Body of pancreas (tissue), 4 donors: ENCODE measurements around the gene SELENOO. TPM values are rescaled to one million over a fixed set of nuclear protein-coding genes. Genes with fewer than 3 reads are reported as not detected.

Experiments used
- ATAC-seq: fragments of 150-250 bp; one replicate; pipeline ENCODE4 v1.9.1; 2016
- DNase-seq, 4 donors: peaks; one replicate each; pipeline ENCODE4 v3.0.0-alpha.2; 2019
- H3K27ac ChIP-seq, 4 donors: fragments of 200-600 bp; sonication (generic); 1 replicate in 3 of 4; 2 replicates in 1 of 4; pipeline versions ENCODE4 v1.5.1 to v1.6.1; 2016 to 2019; ENCODE audit warnings: mild to moderate bottlenecking in 1 of 4, mixed read lengths in 1 of 4, moderate library complexity in 1 of 4
- H3K27me3 ChIP-seq, 2 donors: fragments of 200-600 bp; sonication (generic); one replicate each; pipeline ENCODE4 v1.6.0; 2016; ENCODE audit warnings: mild to moderate bottlenecking in 1 of 2
- H3K36me3 ChIP-seq, 2 donors: fragments of 200-600 bp; sonication (generic); replicated peaks in 1 of 2; 2 replicates each; pipeline ENCODE4 v1.5.1; 2016; ENCODE audit warnings: low read depth in 2 of 2; ENCODE audit not compliant: insufficient read depth in 1 of 2
- H3K4me1 ChIP-seq: fragments of 200-600 bp; sonication (generic); one replicate; pipeline ENCODE4 v1.6.0; 2016
- H3K4me3 ChIP-seq, 2 donors: fragments of 200-600 bp; sonication (generic); 1 replicate in 1 of 2; 2 replicates in 1 of 2; pipeline ENCODE4 v1.5.1; 2016 to 2019
- H3K9me3 ChIP-seq, 3 donors: fragments of 200-600 bp; sonication (generic); 1 replicate in 2 of 3; 2 replicates in 1 of 3; pipeline ENCODE4 v1.5.1; 2016
- POLR2A ChIP-seq, 3 donors: fragments of 450-650 bp; IDR thresholded peaks; one replicate each; pipeline ENCODE4 v1.6.1; 2016; ENCODE audit warnings: antibody characterized with exemption in 3 of 3, mild to moderate bottlenecking in 2 of 3
- WGBS, 2 donors: methylation state at CpG; one replicate each; pipeline ENCODE4 v1.1.5; 2017; 5-methylcytosine and 5-hydroxymethylcytosine counted together
- intact Hi-C: fragments of 100-400 bp; cut with DNase I; formaldehyde crosslinking; loops from one replicate; pipeline ENCODE4 v1.15.1; 2023
- total RNA-seq, 2 donors: library from RNA; depleted of rRNA; stranded (reverse); fragments of >200 nt; gene quantifications; one replicate each; pipeline ENCODE4 v1.1.0, GENCODE V29; 2016
- TF ChIP-seq, protein P1 (sequence below), 7 experiments: fragments of 450-650 bp in 4 of 7; fragments of 200-600 bp in 3 of 7; sonication (generic) in 3 of 7; IDR thresholded peaks; one replicate each; pipeline ENCODE4 v1.5.1; 2016 to 2019; ENCODE audit warnings: antibody characterized with exemption in 7 of 7

The SELENOO gene
- total RNA-seq, 2 donors from 2014 or later: 23.6 to 57.4 TPM

DNA sequence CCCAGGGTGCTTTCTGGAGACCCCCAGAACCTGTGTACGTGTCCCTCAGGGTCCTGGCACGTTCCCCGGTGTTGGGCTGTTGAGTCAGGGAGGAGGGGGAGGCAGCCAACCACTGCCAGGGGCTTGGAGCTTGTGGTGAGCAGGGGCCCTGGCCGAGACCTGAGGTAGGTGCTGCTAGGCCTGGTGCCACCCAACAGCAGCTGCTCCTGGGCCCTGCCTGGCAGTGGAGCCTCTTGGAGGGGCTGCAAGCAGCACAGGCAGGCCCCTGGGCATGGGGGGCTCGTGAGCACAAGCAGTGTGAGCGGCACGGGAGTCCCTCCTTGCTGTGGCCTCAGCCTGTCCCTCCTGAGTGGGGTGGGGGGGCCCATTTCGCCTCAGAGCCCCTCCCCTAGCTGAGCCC lies 7.2 kb upstream of the SELENOO start:
- peaks cover 0 to 6% of the 10 kb centered on the region in 2 donors for H3K36me3 ChIP-seq
- intact Hi-C loops: no loop called here
- no peak for DNase-seq

GRCh38 chr22:50194037-50194805 lies 6.6 kb upstream of the SELENOO start:
- ATAC-seq (no peak), DNase-seq (peak in 3 of 4 donors; percentile 61 to 79 (median 62))
- intact Hi-C loops: no loop called here
- Histone ChIP-seq H3K4me1 (peaks cover 51% of the 10 kb centered on the region), H3K9me3 (no peaks in the 10 kb centered on the region), H3K36me3 (peaks cover 0 to 6% of the 10 kb centered on the region in 2 donors), H3K27me3 (no peaks in the 10 kb centered on the region), H3K4me3 (no peak overlapping the region), H3K27ac (peak overlapping the region in 3 of 4 donors; percentile 30 to 87 (median 52))
- TF ChIP-seq POLR2A (IDR thresholded peaks at IDR 0.05): peak in 1 of 3 donors; percentile 21
- TF ChIP-seq, protein P1, sequence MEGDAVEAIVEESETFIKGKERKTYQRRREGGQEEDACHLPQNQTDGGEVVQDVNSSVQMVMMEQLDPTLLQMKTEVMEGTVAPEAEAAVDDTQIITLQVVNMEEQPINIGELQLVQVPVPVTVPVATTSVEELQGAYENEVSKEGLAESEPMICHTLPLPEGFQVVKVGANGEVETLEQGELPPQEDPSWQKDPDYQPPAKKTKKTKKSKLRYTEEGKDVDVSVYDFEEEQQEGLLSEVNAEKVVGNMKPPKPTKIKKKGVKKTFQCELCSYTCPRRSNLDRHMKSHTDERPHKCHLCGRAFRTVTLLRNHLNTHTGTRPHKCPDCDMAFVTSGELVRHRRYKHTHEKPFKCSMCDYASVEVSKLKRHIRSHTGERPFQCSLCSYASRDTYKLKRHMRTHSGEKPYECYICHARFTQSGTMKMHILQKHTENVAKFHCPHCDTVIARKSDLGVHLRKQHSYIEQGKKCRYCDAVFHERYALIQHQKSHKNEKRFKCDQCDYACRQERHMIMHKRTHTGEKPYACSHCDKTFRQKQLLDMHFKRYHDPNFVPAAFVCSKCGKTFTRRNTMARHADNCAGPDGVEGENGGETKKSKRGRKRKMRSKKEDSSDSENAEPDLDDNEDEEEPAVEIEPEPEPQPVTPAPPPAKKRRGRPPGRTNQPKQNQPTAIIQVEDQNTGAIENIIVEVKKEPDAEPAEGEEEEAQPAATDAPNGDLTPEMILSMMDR (IDR thresholded peaks at IDR 0.05): no peak
- 74 to 81% methylated on average over 13 to 43 of the region's 44 CpGs for WGBS, 2 donors

More for the DNA sequence above, 7.2 kb upstream of the SELENOO start:
- Histone ChIP-seq H3K27ac (peak overlapping the region in 3 of 4 donors; percentile 30 to 87 (median 52)), H3K4me1 (peaks cover 57% of the 10 kb centered on the region), H3K9me3 (no peaks in the 10 kb centered on the region), H3K4me3 (no peak overlapping the region), H3K27me3 (no peaks in the 10 kb centered on the region)
- no peak for ATAC-seq
- WGBS, 2 donors: 60 to 71% methylated on average over 1 to 6 of the region's 8 CpGs
- TF ChIP-seq POLR2A (IDR thresholded peaks at IDR 0.05): no peak
- TF ChIP-seq, protein P1 (IDR thresholded peaks at IDR 0.05): no peak

DNA sequence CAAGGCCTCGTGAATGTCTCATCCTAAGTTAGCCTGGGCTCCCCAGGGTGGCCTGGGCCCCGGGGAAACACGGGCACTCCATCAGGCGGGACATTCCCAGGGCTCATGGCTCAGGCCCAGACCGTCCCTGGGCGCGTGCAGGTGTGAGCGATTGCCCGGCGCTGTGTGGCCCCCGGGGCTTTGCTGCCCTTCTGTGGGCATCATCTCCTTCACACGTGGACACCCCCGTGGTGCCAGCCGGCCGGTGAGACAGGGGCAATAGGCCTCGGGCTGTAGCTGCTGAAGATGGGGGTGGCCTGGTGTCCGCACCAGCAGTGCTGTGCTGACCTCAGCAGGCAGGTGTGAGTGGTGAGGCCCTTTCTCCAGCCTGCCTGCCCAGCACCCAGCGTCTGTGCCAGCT lies 4.6 kb upstream of the SELENOO start:
- Histone ChIP-seq H3K4me1 (peaks cover 40% of the 10 kb centered on the region), H3K36me3 (peaks cover 0 to 6% of the 10 kb centered on the region in 2 donors), H3K27me3 (no peaks in the 10 kb centered on the region), H3K4me3 (no peak overlapping the region), H3K27ac (no peak overlapping the region), H3K9me3 (no peaks in the 10 kb centered on the region)
- TF ChIP-seq POLR2A (IDR thresholded peaks at IDR 0.05): no peak
- TF ChIP-seq, protein P1 (IDR thresholded peaks at IDR 0.05): no peak
- no peak for ATAC-seq
- no peak for DNase-seq
- WGBS, 2 donors: 85% methylated on average over 18 of the region's 18 CpGs; no CpG with 5 or more reads in 1 of the 2 donors
- intact Hi-C loops: no loop called here

DNA sequence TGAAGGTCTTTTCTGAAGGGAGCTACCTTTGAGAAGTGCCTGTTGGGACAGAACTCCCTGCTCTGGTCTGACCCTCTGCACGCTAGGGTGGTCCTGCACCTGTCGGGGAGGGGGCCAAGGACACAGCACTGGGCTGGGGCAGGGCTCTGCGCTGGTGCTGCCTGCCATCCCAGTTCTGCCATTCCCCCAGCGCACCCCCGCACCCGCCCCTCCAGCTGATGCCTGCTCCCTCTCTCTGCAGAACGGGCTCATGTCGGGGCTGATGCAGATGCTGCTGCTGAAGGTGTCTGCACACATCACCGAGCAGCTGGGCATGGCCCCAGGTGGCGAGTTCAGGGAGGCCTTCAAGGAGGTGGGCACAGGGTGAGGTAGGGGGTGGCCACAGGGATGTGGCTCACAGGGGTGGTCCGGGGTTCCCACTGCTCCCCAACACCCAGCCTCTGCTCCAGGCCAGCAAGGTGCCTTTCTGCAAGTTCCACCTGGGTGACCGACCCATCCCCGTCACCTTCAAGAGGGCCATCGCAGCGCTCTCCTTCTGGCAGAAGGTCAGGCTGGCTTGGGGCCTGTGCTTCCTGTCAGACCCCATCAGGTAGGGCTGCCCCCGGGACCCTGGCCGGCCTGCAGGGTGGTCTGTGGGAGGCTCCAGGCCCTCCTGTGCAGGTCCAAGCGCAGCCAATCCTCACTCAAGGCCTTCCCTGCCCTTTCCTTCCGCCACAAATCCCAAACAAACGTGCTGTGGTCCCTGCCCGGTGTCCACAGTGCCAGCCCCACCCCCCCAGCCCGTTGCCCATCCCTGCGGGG lies 3.6 kb upstream of the SELENOO start:
- WGBS, 2 donors: 85 to 86% methylated on average over 15 to 23 of the region's 23 CpGs
- no peak for TF ChIP-seq POLR2A (IDR thresholded peaks at IDR 0.05)
- TF ChIP-seq, protein P1 (IDR thresholded peaks at IDR 0.05): no peak
- DNase-seq: peak in 1 of 4 donors; percentile 13

More for the DNA sequence above, 3.6 kb upstream of the SELENOO start:
- Histone ChIP-seq H3K4me3 (no peak overlapping the region), H3K9me3 (no peaks in the 10 kb centered on the region), H3K27ac (no peak overlapping the region), H3K36me3 (peaks cover 0 to 6% of the 10 kb centered on the region in 2 donors), H3K4me1 (peaks cover 40% of the 10 kb centered on the region), H3K27me3 (no peaks in the 10 kb centered on the region)
- intact Hi-C loops: no loop called here
- ATAC-seq: no peak
